Neural crest cell (in vitro differentiated cells): ENCODE data around the gene SEC63. TPM values are rescaled to one million over a fixed set of nuclear protein-coding genes. Genes with fewer than 3 reads are reported as not detected.

ENCODE experiments used
- DNase-seq: peaks from one replicate; pipeline ENCODE4 v3.0.0; 2021; ENCODE audit warnings: low read depth, mixed read lengths, low spot score
- H3K27ac Mint-ChIP-seq: one replicate; pipeline ENCODE4 v1.8.0; 2021; ENCODE audit warnings: mild to moderate bottlenecking, mixed read lengths; ENCODE audit not compliant: unreplicated experiment
- H3K27me3 Mint-ChIP-seq: 2 replicates; pipeline ENCODE4 v1.8.0; 2021; ENCODE audit warnings: low read depth, mild to moderate bottlenecking, mixed read lengths
- H3K36me3 Mint-ChIP-seq: 2 replicates; pipeline ENCODE4 v1.8.0; 2021; ENCODE audit warnings: low read depth, mild to moderate bottlenecking, mixed read lengths
- H3K4me1 Mint-ChIP-seq: 2 replicates; pipeline ENCODE4 v1.8.0; 2021; ENCODE audit warnings: mixed read lengths
- H3K4me3 Mint-ChIP-seq: one replicate; pipeline ENCODE4 v1.8.0; 2021; ENCODE audit warnings: mild to moderate bottlenecking, mixed read lengths
- H3K9me3 Mint-ChIP-seq: 2 replicates; pipeline ENCODE4 v1.8.0; 2021; ENCODE audit warnings: mixed read lengths
- CTCF ChIP-seq: fragments of 200-600 bp; sonication (generic); conservative IDR thresholded peaks from 2 replicates; pipeline ENCODE4 v1.5.0; 2021; ENCODE audit warnings: antibody characterized with exemption, mild to moderate bottlenecking
- total RNA-seq: library from RNA; stranded (reverse); gene quantifications from 2 replicates; pipeline ENCODE4 v1.2.1, GENCODE V29; 2021

SEC63 gene
- total RNA-seq, 1 donor from 2014 or later = 109 TPM

DNA sequence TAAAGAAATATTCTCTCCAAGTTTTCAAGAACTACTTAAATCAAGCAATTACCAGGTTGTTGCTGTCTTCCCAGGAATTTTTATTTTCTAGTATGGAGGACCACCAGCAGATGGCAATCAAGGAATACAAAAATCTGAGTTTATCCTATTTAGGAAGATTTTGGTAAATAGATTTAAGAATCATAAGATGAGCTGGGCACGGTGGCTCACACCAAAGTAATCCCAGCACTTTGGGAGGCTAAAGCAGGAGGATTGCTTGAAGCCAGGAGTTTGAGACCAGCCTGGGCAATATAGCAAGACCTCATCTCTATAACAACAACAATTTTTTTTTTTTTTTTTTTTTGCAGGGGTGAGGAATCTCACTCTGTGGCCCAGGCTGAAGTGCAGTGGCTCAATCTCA lies 19.3 kb upstream of the SEC63 start:
- DNase-seq = peak; percentile 10
- H3K4me1 Mint-ChIP-seq = peaks cover 8% of the 10 kb centered on the region
- H3K27me3 Mint-ChIP-seq = no peaks in the 10 kb centered on the region
- H3K4me3 Mint-ChIP-seq = no peak overlapping the region
- TF ChIP-seq CTCF = peak; percentile 68
- no peak overlapping the region for H3K27ac Mint-ChIP-seq
- H3K36me3 Mint-ChIP-seq = no peaks in the 10 kb centered on the region
- H3K9me3 Mint-ChIP-seq = no peaks in the 10 kb centered on the region

DNA sequence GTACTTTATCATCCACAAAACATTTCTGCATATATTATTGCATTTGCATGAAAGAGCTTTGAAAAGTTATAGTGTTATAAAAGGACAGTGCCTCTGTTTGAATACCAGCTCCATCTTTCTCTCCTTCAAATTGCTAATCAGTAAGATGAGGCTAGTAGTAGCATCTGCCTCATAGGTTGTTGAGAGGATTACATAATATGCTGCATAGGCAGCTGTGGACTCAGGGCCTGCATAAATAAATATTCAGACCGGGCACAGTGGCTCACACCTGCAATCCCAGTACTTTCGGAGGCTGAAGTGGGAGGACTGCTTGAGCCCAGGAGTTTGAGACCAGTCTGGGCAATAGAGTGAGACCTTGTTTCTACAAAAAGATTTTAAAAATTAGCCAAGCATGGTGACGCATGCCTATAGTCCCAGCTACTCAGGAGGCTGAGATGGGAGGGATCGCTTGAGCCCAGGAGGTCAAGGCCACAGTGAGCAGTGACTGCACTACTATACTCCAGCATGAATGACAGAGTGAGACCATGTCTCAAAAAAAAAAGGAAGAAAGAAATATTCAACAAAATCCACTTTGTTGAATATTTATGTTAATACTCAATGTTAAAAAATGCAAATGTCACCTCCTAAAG lies 18.3 kb upstream of the SEC63 start:
- no peak overlapping the region for H3K4me3 Mint-ChIP-seq
- H3K36me3 Mint-ChIP-seq = no peaks in the 10 kb centered on the region
- H3K27me3 Mint-ChIP-seq = no peaks in the 10 kb centered on the region
- H3K4me1 Mint-ChIP-seq = peaks cover 6% of the 10 kb centered on the region
- no peak for TF ChIP-seq CTCF
- H3K27ac Mint-ChIP-seq = no peak overlapping the region
- H3K9me3 Mint-ChIP-seq = no peaks in the 10 kb centered on the region
- no peak for DNase-seq

- H3K4me1 Mint-ChIP-seq = peaks cover 4% of the 10 kb centered on the region
- no peak for DNase-seq
- no peaks in the 10 kb centered on the region for H3K27me3 Mint-ChIP-seq
- H3K27ac Mint-ChIP-seq = no peak overlapping the region
- no peaks in the 10 kb centered on the region for H3K36me3 Mint-ChIP-seq
- no peak for TF ChIP-seq CTCF
- H3K4me3 Mint-ChIP-seq = no peak overlapping the region
- no peaks in the 10 kb centered on the region for H3K9me3 Mint-ChIP-seq
Measured at GRCh38 chr6:107973594-107973993, 15.6 kb upstream of the SEC63 start.

- H3K27me3 Mint-ChIP-seq = no peaks in the 10 kb centered on the region
- peaks cover 4% of the 10 kb centered on the region for H3K4me1 Mint-ChIP-seq
- no peak for TF ChIP-seq CTCF
- no peak overlapping the region for H3K4me3 Mint-ChIP-seq
- no peaks in the 10 kb centered on the region for H3K36me3 Mint-ChIP-seq
- no peak for DNase-seq
- H3K9me3 Mint-ChIP-seq = no peaks in the 10 kb centered on the region
- H3K27ac Mint-ChIP-seq = no peak overlapping the region
Measured at GRCh38 chr6:107972413-107973096, 14.5 kb upstream of the SEC63 start.

- H3K27ac Mint-ChIP-seq = no peak overlapping the region
Measured at GRCh38 chr6:107971181-107971580, 13.2 kb upstream of the SEC63 start.

More at GRCh38 chr6:107971181-107971580, 13.2 kb upstream of the SEC63 start:
- no peak overlapping the region for H3K4me3 Mint-ChIP-seq
- no peaks in the 10 kb centered on the region for H3K27me3 Mint-ChIP-seq
- no peak for TF ChIP-seq CTCF
- no peaks in the 10 kb centered on the region for H3K9me3 Mint-ChIP-seq
- peaks cover 4% of the 10 kb centered on the region for H3K4me1 Mint-ChIP-seq
- no peaks in the 10 kb centered on the region for H3K36me3 Mint-ChIP-seq
- no peak for DNase-seq
